ENCODE data around the gene OR7C1. TPM values are rescaled to one million over a fixed set of nuclear protein-coding genes. Genes with fewer than 3 reads are reported as not detected.
"Not testable (repeated sequence)": the region's sequence is repeated elsewhere in the genome, so short reads cannot be mapped to it uniquely, and the experiment has no call there.

Gene OR7C1
- total and polyA plus RNA-seq, 11 donors = 0.02 to 0.28 (median 0.17) TPM; not detected in 8

GRCh38 chr19:14767466-14767971 lies 67.5 kb downstream of the OR7C1 start:
- Histone ChIP-seq H3K4me3 (no peak overlapping the region), H3K4me1 (no peaks in the 10 kb centered on the region), H3K27ac (no peak overlapping the region), H3K9me3 (peaks cover 0 to 6% (median 0%) of the 10 kb centered on the region in 12 donors), H3K27me3 (peaks cover 0 to 14% (median 0%) of the 10 kb centered on the region in 9 donors), H3K36me3 (peaks cover 0 to 37% (median 0%) of the 10 kb centered on the region in 9 donors)
- ATAC-seq (no peak), DNase-seq (no peak)
- intact Hi-C loops (cut with DNase I) = loop anchor here in 1 of 10 donors (5.0 kb wide), 1 partner anchor 370 kb away; no protein-coding TSS in a partner anchor
- 69 to 90% (median 77%) methylated on average over 2 of the region's 2 CpGs for WGBS, 4 donors
- TF ChIP-seq CTCF (IDR thresholded peaks at IDR 0.05) = no peak
- TF ChIP-seq POLR2A (IDR thresholded peaks at IDR 0.05) = no peak

DNA sequence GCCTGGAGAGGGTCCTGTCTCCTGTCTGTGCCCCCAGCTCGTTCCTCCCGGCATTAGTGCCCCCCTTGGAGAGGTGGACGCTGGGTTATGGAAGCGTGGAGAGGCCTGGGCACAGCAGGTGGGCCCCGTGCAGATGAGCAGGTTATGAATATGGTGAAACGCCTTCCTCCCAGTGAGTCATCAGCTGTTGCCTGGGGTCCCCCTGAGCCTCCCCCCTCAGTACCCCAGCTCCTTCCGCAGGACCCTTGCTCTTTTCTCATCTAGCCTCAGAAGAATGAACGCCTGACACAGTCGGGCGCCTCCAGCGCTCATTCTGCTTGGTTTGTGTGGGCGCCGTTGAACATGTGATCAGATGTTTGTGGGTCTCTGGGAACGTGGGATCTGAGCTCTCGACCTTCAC lies 69.1 kb downstream of the OR7C1 start:
- intact Hi-C loops (cut with DNase I) = loop anchor here in 1 of 10 donors (5.0 kb wide), 1 partner anchor 369 kb away; no protein-coding TSS in a partner anchor
- not testable (repeated sequence) for H3K27ac ChIP-seq, DNase-seq, H3K9me3 ChIP-seq, H3K4me3 ChIP-seq, ATAC-seq, H3K4me1 ChIP-seq
- 80 to 86% (median 81%) methylated on average over 14 to 15 of the region's 15 CpGs for WGBS, 4 donors
- peaks cover 0 to 20% (median 0%) of the 10 kb centered on the region in 9 donors for H3K36me3 ChIP-seq
- peaks cover 0 to 10% (median 0%) of the 10 kb centered on the region in 9 donors for H3K27me3 ChIP-seq

GRCh38 chr19:14765403-14765802 lies 69.6 kb downstream of the OR7C1 start:
- peaks cover 0 to 18% (median 0%) of the 10 kb centered on the region in 9 donors for H3K36me3 ChIP-seq
- not testable (repeated sequence) for H3K4me3 ChIP-seq, DNase-seq, H3K4me1 ChIP-seq, H3K9me3 ChIP-seq, ATAC-seq, H3K27ac ChIP-seq
- peaks cover 0 to 10% (median 0%) of the 10 kb centered on the region in 9 donors for H3K27me3 ChIP-seq
- WGBS, 4 donors = 85 to 96% (median 90%) methylated on average over 6 to 15 of the region's 18 CpGs
- intact Hi-C loops (cut with DNase I) = loop anchor here in 1 of 10 donors (5.0 kb wide), 1 partner anchor 368 kb away; no protein-coding TSS in a partner anchor

GRCh38 chr19:14764401-14764800 lies 70.6 kb downstream of the OR7C1 start:
- intact Hi-C loops (cut with DNase I) = no loop called here
- H3K27me3 ChIP-seq = peaks cover 0 to 10% (median 0%) of the 10 kb centered on the region in 9 donors
- ATAC-seq = no peak
- no peak for DNase-seq
- H3K9me3 ChIP-seq = peaks cover 0 to 6% (median 0%) of the 10 kb centered on the region in 12 donors
- no peak overlapping the region for H3K4me3 ChIP-seq
- no peak for TF ChIP-seq CTCF (IDR thresholded peaks at IDR 0.05)
- TF ChIP-seq POLR2A (IDR thresholded peaks at IDR 0.05) = no peak
- no peaks in the 10 kb centered on the region for H3K4me1 ChIP-seq
- peaks cover 0 to 18% (median 0%) of the 10 kb centered on the region in 9 donors for H3K36me3 ChIP-seq
- 87 to 96% (median 89%) methylated on average over 4 to 9 of the region's 9 CpGs for WGBS, 4 donors
- H3K27ac ChIP-seq = no peak overlapping the region

DNA sequence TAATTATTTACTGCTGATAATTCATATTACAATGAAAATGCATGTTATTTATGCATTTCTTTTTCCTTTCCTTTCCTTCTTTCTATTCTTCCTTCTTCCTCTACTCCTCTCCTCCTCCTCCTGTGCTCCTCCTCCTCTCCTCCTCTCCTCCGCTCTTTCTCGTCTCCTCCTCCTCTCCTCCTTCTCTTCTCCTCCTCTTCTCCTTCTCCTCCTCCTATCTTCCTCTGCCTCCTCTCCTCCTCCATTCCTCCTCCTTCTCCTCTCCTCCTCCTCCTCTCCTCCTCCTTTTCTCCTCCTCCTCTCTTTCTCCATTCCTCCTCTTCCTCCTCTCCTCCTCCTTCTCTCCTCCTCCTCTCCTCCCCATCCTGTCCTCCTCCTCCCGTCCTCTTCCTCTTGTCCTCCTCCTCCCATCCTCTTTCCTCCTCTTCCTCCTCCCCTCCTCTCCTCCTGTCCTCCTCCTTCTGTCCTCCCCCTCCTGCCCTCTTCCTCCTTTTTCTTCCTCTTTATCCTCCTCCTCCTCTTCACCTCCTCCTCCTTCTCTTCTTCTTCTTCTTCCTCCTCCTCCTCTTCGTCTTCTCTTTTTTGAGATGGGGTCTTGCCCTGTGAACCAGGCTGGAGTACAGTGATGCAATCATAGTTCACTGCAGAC lies 71.4 kb downstream of the OR7C1 start:
- DNase-seq (no peak), ATAC-seq (no peak)
- no peaks in the 10 kb centered on the region for H3K4me1 ChIP-seq
- WGBS, 4 donors = 72 to 75% (median 73%) methylated on average over 4 of the region's 4 CpGs
- peaks cover 0 to 6% (median 0%) of the 10 kb centered on the region in 12 donors for H3K9me3 ChIP-seq
- TF ChIP-seq POLR2A (IDR thresholded peaks at IDR 0.05) (no peak), CTCF (IDR thresholded peaks at IDR 0.05) (no peak)
- H3K36me3 ChIP-seq = peaks cover 0 to 14% (median 0%) of the 10 kb centered on the region in 9 donors
- no peak overlapping the region for H3K4me3 ChIP-seq
- peaks cover 0 to 10% (median 0%) of the 10 kb centered on the region in 9 donors for H3K27me3 ChIP-seq
- H3K27ac ChIP-seq = no peak overlapping the region
- intact Hi-C loops (cut with DNase I) = no loop called here

All from heart left ventricle (tissue), 16 donors.